Heart left ventricle (tissue), 16 donors: ENCODE results near the gene PPP1R12B. TPM values are rescaled to one million over a fixed set of nuclear protein-coding genes. Genes with fewer than 3 reads are reported as not detected.
A peak's percentile ranks its signal among the peaks of the same experiment; 100 is the strongest.
"Not testable (repeated sequence)": the region's sequence is repeated elsewhere in the genome, so short reads cannot be mapped to it uniquely, and the experiment has no call there.

Source experiments
- ATAC-seq, 4 donors: fragments of 200-7000 bp; cut with Tn5 transposase; one replicate each; pipeline ENCODE4 v1.9.1; 2020 to 2022; ENCODE audit warnings: moderate library complexity in 4 of 4, mild to moderate bottlenecking in 3 of 4, moderate number of reproducible peaks in 1 of 4
- DNase-seq, 5 donors: peaks; one replicate each; pipeline ENCODE4 v3.0.0-alpha.2; 2020
- H3K27ac ChIP-seq, 12 donors: fragments of 200-600 bp; sonication (generic) in 4 of 12; one replicate each; pipeline versions ENCODE4 v1.5.0 to v1.8.0; 2016 to 2022; ENCODE audit warnings: mild to moderate bottlenecking in 2 of 12
- H3K27me3 ChIP-seq, 9 donors: fragments of 200-600 bp; sonication (generic) in 2 of 9; one replicate each; pipeline versions ENCODE4 v1.5.1 to v1.8.0; 2016 to 2022; ENCODE audit warnings: mild to moderate bottlenecking in 3 of 9
- H3K36me3 ChIP-seq, 9 donors: fragments of 200-600 bp; sonication (generic) in 2 of 9; one replicate each; pipeline versions ENCODE4 v1.5.0 to v1.8.0; 2018 to 2022; ENCODE audit warnings: mild to moderate bottlenecking in 2 of 9
- H3K4me1 ChIP-seq, 12 donors: fragments of 200-600 bp; sonication (generic) in 4 of 12; one replicate each; pipeline versions ENCODE4 v1.5.0 to v1.8.0; 2016 to 2022; ENCODE audit warnings: mild to moderate bottlenecking in 3 of 12
- H3K4me3 ChIP-seq, 12 donors: fragments of 200-600 bp; sonication (generic) in 4 of 12; one replicate each; pipeline versions ENCODE4 v1.5.0 to v1.8.0; 2017 to 2022; ENCODE audit warnings: mild to moderate bottlenecking in 9 of 12, moderate library complexity in 4 of 12
- H3K9me3 ChIP-seq, 12 donors: fragments of 200-600 bp; sonication (generic) in 4 of 12; one replicate each; pipeline versions ENCODE4 v1.5.0 to v1.8.0; 2016 to 2022; ENCODE audit warnings: mild to moderate bottlenecking in 1 of 12
- CTCF ChIP-seq, 12 donors: fragments of 200-600 bp; sonication (generic) in 4 of 12; IDR thresholded peaks; one replicate each; pipeline versions ENCODE4 v1.5.0 to v1.8.0; 2018 to 2022; ENCODE audit warnings: antibody characterized with exemption in 12 of 12, mild to moderate bottlenecking in 5 of 12
- POLR2A ChIP-seq, 2 donors: fragments of 450-650 bp; IDR thresholded peaks; one replicate each; pipeline ENCODE4 v1.6.1; 2017; ENCODE audit warnings: antibody characterized with exemption in 2 of 2, mild to moderate bottlenecking in 2 of 2, moderate library complexity in 2 of 2
- WGBS, 4 donors: extraction: QIAGEN DNeasy Blood & Tissue Kit in 2 of 4; methylation state at CpG; one replicate each; pipeline versions ENCODE4 v1.1.5 to v1.1.7; 2013 to 2018; 5-methylcytosine and 5-hydroxymethylcytosine counted together
- intact Hi-C, 10 donors: fragments of 100-400 bp; cut with DNase I; formaldehyde crosslinking; loops; one replicate each; pipeline versions ENCODE4 v1.11.1 to v1.14.2; 2022
- polyA plus RNA-seq, 2 donors: library from polyadenylated mRNA; stranded (reverse); fragments of 200-250 nt; gene quantifications; one replicate each; pipeline ENCODE4 v1.2.3, GENCODE V29; 2013
- total RNA-seq, 9 donors: library from RNA; depleted of rRNA in 2 of 9; stranded (reverse); fragments of >200 nt in 2 of 9; fragmentation: NEBNext Ultra II Directional in 3 of 9; extraction: Animal tissue kit (Norgen Biotek cat#: 25700) in 3 of 9; gene quantifications; one replicate each; pipeline versions ENCODE4 v1.1.0 to v1.2.4, GENCODE V29; 2016 to 2023
- donor health status: ischemic (EF 13 %, LVEDD 7.1; RV severe dilation, severe dysfunction).
- donor health status: healthy with polysubstance abuse.
- donor health status: DM: no; HTN: yes; CAD: no.
- donor health status: DM: no; HTN: no; CAD: no.
- donor health status: ischemic (EF 25% LVEDD 6.9; RV normal size, moderate dysfunction).
- donor health status: ischemic (EF 25% LVEDD 5.7; RV mildly dilated, moderate dysfunction).
- donor health status: healthy.
- donor health status: DM: yes; HTN: yes; CAD: no.
- donor health status: ischemic (EF 35%, LVEDD 5.7; RV mildly dilated, moderate dysfunction).
- donor health status: nonischemic (EF 11% LVEDD 7.7; RV severe dilation, severe dysfunction).
- donor health status: DM: yes; HTN: yes; CAD: no.
- donor health status: PGD.
- donor health status: ischemic (EF 29% LVEDD 5.4; RV normal size, mild dysfunction).
- donor health status: nonischemic (EF 23%, LVEDD 6.1; RV moderate dilation, normal function).

PPP1R12B gene
- total and polyA plus RNA-seq, 11 donors = 49.9 to 972 (median 559) TPM

DNA sequence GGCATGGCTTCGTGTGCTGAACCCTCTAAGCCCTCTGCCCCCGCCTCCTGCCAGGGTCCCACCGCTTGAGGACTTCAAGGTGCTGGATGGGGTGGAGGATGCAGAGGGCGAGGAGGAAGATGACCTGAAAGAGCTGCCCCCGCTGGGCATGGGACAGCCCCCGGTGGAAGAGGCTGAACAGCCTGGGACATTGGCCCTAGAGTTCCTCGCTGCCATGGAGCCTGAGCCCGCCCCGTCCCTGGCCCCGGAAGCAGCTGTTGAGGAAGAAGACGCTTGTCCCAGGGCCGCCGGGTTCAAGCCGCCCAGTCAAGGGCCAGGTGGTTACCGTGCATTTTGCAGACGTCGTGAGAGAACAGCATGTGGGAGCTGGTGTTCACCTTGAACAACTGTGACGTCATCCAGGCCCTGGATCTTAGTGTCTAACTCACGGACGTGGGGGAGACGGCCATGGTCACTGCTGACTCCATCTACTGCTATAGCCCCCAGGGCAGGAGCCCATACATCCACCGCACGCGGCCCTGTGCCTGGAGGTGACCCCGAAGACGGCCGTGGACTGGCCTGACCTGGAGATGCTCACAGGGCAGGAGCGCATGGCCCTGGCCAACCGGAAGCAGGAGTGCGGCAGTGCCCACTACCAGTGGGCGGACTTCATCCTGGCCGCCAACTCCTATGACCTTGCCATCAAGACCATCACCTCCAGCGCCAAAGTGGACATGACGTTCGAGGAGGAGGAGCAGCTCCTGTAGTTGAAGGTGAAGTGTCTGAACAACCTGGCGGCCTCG is 90.1 kb downstream of the PPP1R12B start:
- peaks cover 0 to 38% (median 9%) of the 10 kb centered on the region in 12 donors for H3K4me1 ChIP-seq
- peaks cover 0 to 92% (median 81%) of the 10 kb centered on the region in 9 donors for H3K36me3 ChIP-seq
- TF ChIP-seq CTCF (IDR thresholded peaks at IDR 0.05) (no peak), POLR2A (IDR thresholded peaks at IDR 0.05) (no peak)
- WGBS, 4 donors = 96 to 98% (median 97%) methylated on average over 29 to 37 of the region's 37 CpGs
- DNase-seq (no peak), ATAC-seq (peak in 2 of 4 donors; percentile 18 to 28)
- no peaks in the 10 kb centered on the region for H3K27me3 ChIP-seq
- no peaks in the 10 kb centered on the region for H3K9me3 ChIP-seq
- no peak overlapping the region for H3K4me3 ChIP-seq
- H3K27ac ChIP-seq = peak overlapping the region in 1 of 12 donors; percentile 6
- intact Hi-C loops = loop anchor here in 1 of 10 donors (10.0 kb wide), 1 partner anchor 84 kb away; no protein-coding TSS in a partner anchor

- no peaks in the 10 kb centered on the region for H3K27me3 ChIP-seq
- no peaks in the 10 kb centered on the region for H3K9me3 ChIP-seq
- H3K36me3 ChIP-seq = peaks cover 0 to 96% (median 76%) of the 10 kb centered on the region in 9 donors
- ATAC-seq (peak in 3 of 4 donors; percentile 14 to 46 (median 21)), DNase-seq (no peak)
- WGBS, 4 donors = 87 to 100% (median 95%) methylated on average over 2 to 14 of the region's 14 CpGs
- peaks cover 0 to 31% (median 7%) of the 10 kb centered on the region in 12 donors for H3K4me1 ChIP-seq
- no peak overlapping the region for H3K27ac ChIP-seq
- intact Hi-C loops = loop anchor here in 1 of 10 donors (10.0 kb wide), 1 partner anchor 85 kb away; no protein-coding TSS in a partner anchor
- no peak for TF ChIP-seq CTCF (IDR thresholded peaks at IDR 0.05)
- TF ChIP-seq POLR2A (IDR thresholded peaks at IDR 0.05) = no peak
- H3K4me3 ChIP-seq = no peak overlapping the region
These were observed 90.8 kb downstream of the PPP1R12B start for GRCh38 chr1:202439308-202439707.

- not testable (repeated sequence) for ATAC-seq, DNase-seq, H3K27ac ChIP-seq, H3K4me3 ChIP-seq, H3K27me3 ChIP-seq, H3K9me3 ChIP-seq
- H3K36me3 ChIP-seq = peaks cover 0 to 72% (median 34%) of the 10 kb centered on the region in 9 donors
- peaks cover 0 to 14% (median under 1%) of the 10 kb centered on the region in 12 donors for H3K4me1 ChIP-seq
- intact Hi-C loops = loop anchor here in 1 of 10 donors (10.0 kb wide), 1 partner anchor 103 kb away; the partner anchor contains the start of genes PPP1R12B and UBE2T
- 78 to 89% (median 85%) methylated on average over 2 of the region's 2 CpGs for WGBS, 4 donors
These were observed 99.6 kb downstream of the PPP1R12B start for GRCh38 chr1:202448140-202448539.

DNA sequence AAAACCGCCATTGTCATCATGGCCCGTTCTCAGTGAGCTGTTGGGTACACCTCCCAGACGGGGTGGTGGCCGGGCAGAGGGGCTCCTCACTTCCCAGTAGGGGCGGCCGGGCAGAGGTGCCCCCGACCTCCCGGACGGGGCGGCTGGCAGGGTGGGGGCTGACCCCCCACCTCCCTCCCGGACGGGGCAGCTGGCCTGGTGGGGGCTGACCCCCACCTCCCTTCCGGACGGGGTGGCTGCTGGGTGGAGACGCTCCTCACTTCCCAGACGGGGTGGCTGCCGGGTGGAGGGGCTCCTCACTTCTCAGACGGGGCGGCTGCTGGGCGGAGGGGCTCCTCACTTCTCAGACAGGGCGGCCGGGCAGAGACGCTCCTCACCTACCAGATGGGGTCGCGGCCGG is 103.1 kb downstream of the PPP1R12B start:
- H3K27me3 ChIP-seq, H3K9me3 ChIP-seq, ATAC-seq, intact Hi-C loops, H3K4me1 ChIP-seq, DNase-seq: not testable (repeated sequence)
- H3K36me3 ChIP-seq = peaks cover 0 to 61% (median 37%) of the 10 kb centered on the region in 9 donors
- WGBS, 4 donors = 77 to 96% (median 92%) methylated on average over 15 to 24 of the region's 26 CpGs; no CpG with 5 or more reads in 1 of the 4 donors
- peak overlapping the region in 7 of 12 donors; percentile 9 to 45 (median 26) for H3K4me3 ChIP-seq
- peak overlapping the region in 7 of 12 donors; percentile 33 to 66 (median 56) for H3K27ac ChIP-seq

DNA sequence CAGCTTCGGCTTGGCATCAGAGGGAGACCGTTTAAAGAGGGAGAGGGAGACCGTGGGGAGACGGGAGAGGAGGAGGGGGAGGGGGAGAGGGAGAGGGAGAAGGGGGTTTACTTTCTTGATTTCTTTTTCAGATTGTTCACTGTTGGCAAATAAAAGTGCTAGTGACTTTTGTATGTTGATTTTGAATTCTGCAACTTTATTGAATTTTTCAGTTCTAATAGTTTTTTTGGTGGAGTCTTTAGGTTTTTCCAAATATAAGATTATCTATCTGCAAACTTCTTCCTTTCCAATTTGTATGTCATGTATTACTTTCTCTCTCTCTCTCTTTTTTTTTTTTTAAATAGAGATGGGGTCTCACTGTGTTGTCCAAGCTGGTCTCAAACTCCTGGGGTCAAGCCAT is 104.0 kb downstream of the PPP1R12B start:
- H3K36me3 ChIP-seq = peaks cover 0 to 55% (median 37%) of the 10 kb centered on the region in 9 donors
- no peaks in the 10 kb centered on the region for H3K9me3 ChIP-seq
- no peak for TF ChIP-seq CTCF (IDR thresholded peaks at IDR 0.05)
- no peak for TF ChIP-seq POLR2A (IDR thresholded peaks at IDR 0.05)
- WGBS, 4 donors = 61 to 71% (median 65%) methylated on average over 4 of the region's 4 CpGs
- peaks cover 0 to 9% (median 0%) of the 10 kb centered on the region in 12 donors for H3K4me1 ChIP-seq
- no peaks in the 10 kb centered on the region for H3K27me3 ChIP-seq
- DNase-seq (no peak), ATAC-seq (no peak)
- peak overlapping the region in 5 of 12 donors; percentile 14 to 45 (median 31) for H3K4me3 ChIP-seq
- H3K27ac ChIP-seq = peak overlapping the region in 7 of 12 donors; percentile 23 to 66 (median 56)
- intact Hi-C loops = no loop called here

- intact Hi-C loops = loop anchor here in 1 of 10 donors (5.0 kb wide), 1 partner anchor 104 kb away; no protein-coding TSS in a partner anchor
- 87 to 91% (median 90%) methylated on average over 5 of the region's 5 CpGs for WGBS, 4 donors
- Histone ChIP-seq H3K36me3 (peaks cover 0 to 23% (median 10%) of the 10 kb centered on the region in 9 donors), H3K27ac (peak overlapping the region in 2 of 12 donors; percentile 18 to 22), H3K4me1 (peaks cover 0 to 36% (median 7%) of the 10 kb centered on the region in 12 donors)
- not testable (repeated sequence) for H3K27me3 ChIP-seq, H3K9me3 ChIP-seq, DNase-seq, H3K4me3 ChIP-seq, ATAC-seq
These were observed 108.1 kb downstream of the PPP1R12B start for GRCh38 chr1:202456372-202457169.

GRCh38 chr1:202458651-202459050 is 110.2 kb downstream of the PPP1R12B start:
- Histone ChIP-seq H3K27ac (peak overlapping the region; percentile 71 to 97 (median 78)), H3K4me1 (peaks cover 0 to 42% (median 9%) of the 10 kb centered on the region in 12 donors), H3K36me3 (peaks cover 0 to 20% (median 9%) of the 10 kb centered on the region in 9 donors)
- not testable (repeated sequence) for H3K4me3 ChIP-seq, ATAC-seq, H3K27me3 ChIP-seq, H3K9me3 ChIP-seq, DNase-seq
- intact Hi-C loops = loop anchor here in 1 of 10 donors (5.0 kb wide), 1 partner anchor 106 kb away; no protein-coding TSS in a partner anchor
